Kidney epithelial cell (primary cell): ENCODE results near the gene FARP1. TPM values are rescaled to one million over a fixed set of nuclear protein-coding genes. Genes with fewer than 3 reads are reported as not detected.

Source experiments
- DNase-seq: peaks from one replicate; pipeline ENCODE4 v3.0.0-alpha.2; 2010; ENCODE audit warnings: low read depth
- H3K27me3 ChIP-seq: 2 replicates; pipeline ENCODE4 v1.6.0; 2011; ENCODE audit warnings: low read length; ENCODE audit not compliant: control insufficient read depth, insufficient read depth
- H3K36me3 ChIP-seq: 2 replicates; pipeline ENCODE4 v1.5.1; 2011; ENCODE audit warnings: low read length; ENCODE audit not compliant: control insufficient read depth, insufficient read depth
- H3K4me3 ChIP-seq: 2 replicates; pipeline ENCODE4 v1.5.1; 2011; ENCODE audit warnings: low read depth, mild to moderate bottlenecking, control low read depth, low read length
- total RNA-seq: library from RNA; depleted of rRNA; stranded (reverse); fragments of >200 nt; gene quantifications from 2 replicates; pipeline ENCODE4 v1.2.3, GENCODE V29; 2015
- TF ChIP-seq, protein P1 (sequence below): IDR thresholded peaks from 2 replicates; pipeline ENCODE4 v1.5.1; 2011; ENCODE audit warnings: mild to moderate bottlenecking, moderate library complexity, low read length, control low read depth, inconsistent platforms; ENCODE audit not compliant: insufficient read depth, poor library complexity, severe bottlenecking

FARP1 gene
- total RNA-seq, 1 donor from 2014 or later: 135 TPM

DNA sequence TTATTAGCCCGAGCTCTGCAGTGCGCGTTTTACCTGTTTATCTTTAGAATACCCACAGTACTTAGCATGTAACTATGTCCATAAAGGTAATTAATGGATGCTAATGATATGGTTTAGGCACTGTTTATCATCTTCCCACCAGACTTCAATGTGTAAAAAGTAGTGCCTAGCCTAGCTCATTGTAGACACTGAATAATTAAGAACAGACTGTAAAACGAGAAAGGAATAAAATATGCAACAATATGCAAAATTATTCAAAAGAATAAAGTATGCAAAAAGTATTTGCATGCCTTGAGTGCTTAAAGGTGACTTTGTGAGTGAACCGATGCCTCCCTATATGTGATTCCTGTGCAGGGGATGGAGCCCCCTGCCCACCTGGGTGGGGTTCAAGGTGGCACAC is 69.9 kb downstream of the FARP1 start:
- TF ChIP-seq, protein P1, sequence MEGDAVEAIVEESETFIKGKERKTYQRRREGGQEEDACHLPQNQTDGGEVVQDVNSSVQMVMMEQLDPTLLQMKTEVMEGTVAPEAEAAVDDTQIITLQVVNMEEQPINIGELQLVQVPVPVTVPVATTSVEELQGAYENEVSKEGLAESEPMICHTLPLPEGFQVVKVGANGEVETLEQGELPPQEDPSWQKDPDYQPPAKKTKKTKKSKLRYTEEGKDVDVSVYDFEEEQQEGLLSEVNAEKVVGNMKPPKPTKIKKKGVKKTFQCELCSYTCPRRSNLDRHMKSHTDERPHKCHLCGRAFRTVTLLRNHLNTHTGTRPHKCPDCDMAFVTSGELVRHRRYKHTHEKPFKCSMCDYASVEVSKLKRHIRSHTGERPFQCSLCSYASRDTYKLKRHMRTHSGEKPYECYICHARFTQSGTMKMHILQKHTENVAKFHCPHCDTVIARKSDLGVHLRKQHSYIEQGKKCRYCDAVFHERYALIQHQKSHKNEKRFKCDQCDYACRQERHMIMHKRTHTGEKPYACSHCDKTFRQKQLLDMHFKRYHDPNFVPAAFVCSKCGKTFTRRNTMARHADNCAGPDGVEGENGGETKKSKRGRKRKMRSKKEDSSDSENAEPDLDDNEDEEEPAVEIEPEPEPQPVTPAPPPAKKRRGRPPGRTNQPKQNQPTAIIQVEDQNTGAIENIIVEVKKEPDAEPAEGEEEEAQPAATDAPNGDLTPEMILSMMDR: no peak
- H3K27me3 ChIP-seq: no peaks in the 10 kb centered on the region
- H3K36me3 ChIP-seq: no peaks in the 10 kb centered on the region
- no peak overlapping the region for H3K4me3 ChIP-seq
- no peak for DNase-seq

DNA sequence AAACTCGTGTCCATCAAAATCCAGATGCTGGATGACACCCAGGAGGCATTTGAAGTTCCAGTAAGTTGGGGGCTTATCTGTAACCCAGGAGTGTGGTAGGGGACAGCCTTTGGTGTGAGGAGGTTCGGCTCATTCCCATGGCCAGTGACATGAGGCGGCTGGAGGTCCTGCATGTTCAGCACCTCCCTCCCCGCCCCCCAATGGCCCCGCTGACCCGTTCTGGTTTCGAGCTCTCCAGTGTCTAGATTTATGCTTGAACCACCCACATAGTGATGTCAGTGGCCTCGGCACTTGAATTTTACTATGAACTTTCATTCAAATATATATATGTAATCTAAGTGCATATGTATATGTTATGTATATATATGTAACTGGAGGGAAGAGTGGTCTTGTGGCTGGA is 70.5 kb downstream of the FARP1 start:
- Histone ChIP-seq H3K36me3 (no peaks in the 10 kb centered on the region), H3K4me3 (no peak overlapping the region), H3K27me3 (no peaks in the 10 kb centered on the region)
- no peak for DNase-seq
- TF ChIP-seq, protein P1: no peak

DNA sequence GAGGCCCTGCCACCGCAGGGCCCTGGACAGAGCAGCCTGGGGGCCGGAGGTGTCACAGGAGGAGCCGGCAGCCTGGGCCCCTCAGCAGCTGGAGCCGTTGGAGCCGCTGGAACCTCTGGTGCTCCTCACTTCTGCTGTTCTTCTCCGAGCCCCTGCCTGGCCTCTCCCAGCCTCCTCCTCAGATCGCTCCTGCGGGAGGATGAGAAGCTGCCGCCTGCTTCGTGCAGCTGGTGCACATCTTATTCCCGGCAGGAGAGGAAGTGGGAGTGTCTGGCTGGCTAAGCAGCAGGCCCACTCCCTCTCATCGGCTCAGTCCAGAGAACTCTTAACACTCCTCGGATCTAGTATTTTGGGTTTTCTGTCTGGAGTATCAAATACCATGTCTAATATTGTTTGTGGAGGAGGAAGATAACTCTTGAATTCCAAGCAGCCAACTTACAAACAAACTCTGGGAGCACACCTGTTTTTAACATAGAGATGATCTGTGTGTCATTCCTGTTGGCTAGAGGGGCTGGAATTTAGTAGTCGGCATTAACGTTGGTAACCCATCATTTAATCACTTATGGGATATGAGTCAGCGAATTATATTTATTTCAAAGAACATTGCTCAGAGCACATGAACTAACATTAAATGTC is 71.2 kb downstream of the FARP1 start:
- Histone ChIP-seq H3K4me3 (no peak overlapping the region), H3K27me3 (no peaks in the 10 kb centered on the region), H3K36me3 (no peaks in the 10 kb centered on the region)
- DNase-seq: no peak
- TF ChIP-seq, protein P1: no peak

DNA sequence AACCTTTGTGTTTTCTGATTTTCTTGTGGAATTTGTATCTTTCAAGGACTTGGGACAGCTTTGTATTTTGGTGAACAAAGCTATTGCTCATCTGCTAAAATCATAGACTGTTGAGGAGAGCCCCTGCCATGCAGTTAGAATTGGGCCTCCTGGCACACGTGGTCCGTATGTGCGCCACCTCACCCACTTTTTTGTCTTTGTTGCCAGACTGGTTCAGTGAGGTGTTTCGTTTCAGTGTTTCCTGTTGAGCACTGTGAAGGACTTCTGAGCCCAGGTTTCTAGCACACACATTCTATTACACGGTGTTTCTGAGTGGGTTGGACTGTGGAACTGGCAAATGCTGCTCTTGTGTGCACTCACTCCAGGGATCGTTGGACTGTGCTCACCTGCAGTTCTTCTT is 71.8 kb downstream of the FARP1 start:
- no peak for DNase-seq
- TF ChIP-seq, protein P1: no peak
- H3K36me3 ChIP-seq: no peaks in the 10 kb centered on the region
- H3K4me3 ChIP-seq: no peak overlapping the region
- no peaks in the 10 kb centered on the region for H3K27me3 ChIP-seq

DNA sequence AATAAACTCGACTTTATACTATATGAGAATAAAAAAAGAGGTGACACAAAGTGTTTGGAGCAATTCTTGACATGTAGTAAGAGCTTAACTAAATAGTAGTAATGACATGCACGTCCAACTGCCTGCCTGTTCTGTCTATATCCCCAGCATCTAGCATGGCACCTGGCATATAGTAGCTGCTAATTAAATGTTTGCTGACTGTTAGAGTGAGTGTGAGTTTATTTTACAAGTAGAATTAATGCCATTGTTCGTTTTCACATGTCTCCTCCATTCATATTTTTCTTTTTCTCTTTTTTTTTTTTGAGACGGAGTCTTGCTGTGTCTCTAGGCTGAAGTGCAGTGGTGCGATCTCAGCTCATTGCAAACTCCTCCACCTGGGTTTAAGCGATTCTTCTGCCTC is 72.6 kb downstream of the FARP1 start:
- TF ChIP-seq, protein P1: no peak
- H3K27me3 ChIP-seq: no peaks in the 10 kb centered on the region
- no peak overlapping the region for H3K4me3 ChIP-seq
- H3K36me3 ChIP-seq: no peaks in the 10 kb centered on the region
- DNase-seq: no peak

DNA sequence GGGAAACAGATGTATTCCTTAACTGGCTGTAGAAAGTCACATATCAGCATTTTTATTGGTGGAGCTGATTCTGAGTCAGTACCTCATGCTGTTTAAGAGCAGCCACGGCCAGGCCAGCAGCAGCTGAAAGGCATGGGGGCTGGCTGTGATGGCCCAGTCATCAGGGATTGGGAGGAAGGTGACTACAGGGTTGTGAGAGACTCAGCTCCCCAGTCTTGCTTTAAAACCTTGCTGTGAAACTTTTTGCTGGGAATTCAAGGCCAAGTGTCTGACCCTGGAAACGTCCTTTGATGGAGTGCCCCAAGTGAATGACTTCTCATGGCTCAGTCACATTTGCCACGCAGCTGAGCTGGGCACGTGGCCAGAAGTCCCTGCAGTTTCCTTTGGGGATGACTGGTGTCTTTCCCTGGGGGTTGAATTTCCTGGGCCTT is 73.3 kb downstream of the FARP1 start:
- DNase-seq: peak; percentile 62

More for the DNA sequence above, 73.3 kb downstream of the FARP1 start:
- H3K27me3 ChIP-seq: no peaks in the 10 kb centered on the region
- no peaks in the 10 kb centered on the region for H3K36me3 ChIP-seq
- TF ChIP-seq, protein P1: no peak
- H3K4me3 ChIP-seq: no peak overlapping the region
